ENCODE measurements around the gene BBS9. TPM values are rescaled to one million over a fixed set of nuclear protein-coding genes. Genes with fewer than 3 reads are reported as not detected.

The BBS9 gene
- total and polyA plus RNA-seq, 2 experiments from 2014 or later: 10.2 to 15.0 TPM

- DNase-seq: no peak
- no peaks in the 10 kb centered on the region for H3K9me2 ChIP-seq (ENCODE audit: insufficient read depth)
- no peaks in the 10 kb centered on the region for H3K36me3 ChIP-seq (ENCODE audit: low read depth)
- H3K4me2 ChIP-seq (ENCODE audit: unreplicated experiment): no peak overlapping the region
- H3K4me1 ChIP-seq (ENCODE audit: insufficient read depth): 0 out of 2 replicates have a peak, but pooled peaks cover 5% of the 10 kb centered on the region
- no peaks in the 10 kb centered on the region for H3F3A ChIP-seq (ENCODE audit: insufficient read depth)
- H3K9ac ChIP-seq: no peak overlapping the region
- no peak overlapping the region for H3K27ac ChIP-seq
- in situ Hi-C loops (cut with MboI): no loop called here
- 0 out of 2 replicates have a peak, but pooled peaks cover 13% of the 10 kb centered on the region for H3K79me2 ChIP-seq (ENCODE audit: insufficient read depth)
- no peaks in the 10 kb centered on the region for H3K9me3 ChIP-seq (ENCODE audit: low read depth)
- WGBS, 2 experiments (ENCODE audit: low coverage in 1 of 2, low lambda C conversion rate in 2 of 2, missing lambda C conversion rate in 2 of 2): 86 to 87% methylated on average over 5 of the region's 5 CpGs
- H4K20me1 ChIP-seq (ENCODE audit: insufficient read depth): no peaks in the 10 kb centered on the region
- H3K27me3 ChIP-seq (replicated peaks; ENCODE audit: insufficient read depth): no peaks in the 10 kb centered on the region
- H3K4me3 ChIP-seq: no peak overlapping the region
- no peak overlapping the region for H2AFZ ChIP-seq
- TF ChIP-seq EZH2phosphoT487 (IDR thresholded peaks at IDR 0.05; ENCODE audit: insufficient read depth, low read depth): no peak
- no peak for TF ChIP-seq EZH2 (IDR thresholded peaks at IDR 0.05; ENCODE audit: insufficient read depth, poor library complexity, severe bottlenecking)
These were observed 15.8 kb downstream of the BBS9 start for GRCh38 chr7:33145156-33145555.

- Histone ChIP-seq H3K4me3 (no peak overlapping the region), H3K4me1 (ENCODE audit: insufficient read depth) (peaks cover 24% of the 10 kb centered on the region), H3K79me2 (ENCODE audit: insufficient read depth) (no peaks in the 10 kb centered on the region), H3K9me2 (ENCODE audit: insufficient read depth) (no peaks in the 10 kb centered on the region), H2AFZ (no peak overlapping the region), H3K36me3 (ENCODE audit: low read depth) (no peaks in the 10 kb centered on the region), H4K20me1 (ENCODE audit: insufficient read depth) (no peaks in the 10 kb centered on the region), H3F3A (ENCODE audit: insufficient read depth) (peaks cover 23% of the 10 kb centered on the region), H3K9me3 (ENCODE audit: low read depth) (no peaks in the 10 kb centered on the region), H3K27me3 (replicated peaks; ENCODE audit: insufficient read depth) (no peaks in the 10 kb centered on the region), H3K27ac (no peak overlapping the region), H3K9ac (no peak overlapping the region), H3K4me2 (ENCODE audit: unreplicated experiment) (no peak overlapping the region)
- WGBS, 2 experiments (ENCODE audit: low coverage in 1 of 2, low lambda C conversion rate in 2 of 2, missing lambda C conversion rate in 2 of 2): 63 to 64% methylated on average over 3 of the region's 3 CpGs
- no peak for TF ChIP-seq EZH2 (IDR thresholded peaks at IDR 0.05; ENCODE audit: insufficient read depth, poor library complexity, severe bottlenecking)
- TF ChIP-seq EZH2phosphoT487 (IDR thresholded peaks at IDR 0.05; ENCODE audit: insufficient read depth, low read depth): no peak
- in situ Hi-C loops (cut with MboI): no loop called here
- no peak for DNase-seq
These were observed 22.7 kb downstream of the BBS9 start for GRCh38 chr7:33152087-33152486.

DNA sequence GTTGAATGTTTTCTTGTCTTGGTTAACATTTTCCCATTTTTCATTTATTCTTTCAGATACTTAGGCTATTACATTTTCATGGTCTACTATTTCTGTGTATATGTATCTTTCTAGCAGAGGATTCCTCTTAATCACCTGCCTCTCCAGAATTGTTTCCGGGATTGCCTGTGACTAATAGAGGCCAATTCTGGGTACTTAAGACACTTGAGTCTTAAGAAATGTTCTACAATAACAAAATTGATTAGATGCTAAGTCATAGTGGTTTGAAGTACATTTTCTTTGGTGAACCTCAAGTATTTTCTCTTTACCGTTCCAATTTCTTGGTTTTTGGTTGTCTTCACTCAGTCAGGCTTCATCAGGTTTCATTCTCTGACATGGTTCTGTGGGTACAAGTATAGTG, 26.4 kb downstream of the BBS9 start:
- no peaks in the 10 kb centered on the region for H3K27me3 ChIP-seq (replicated peaks; ENCODE audit: insufficient read depth)
- no peak overlapping the region for H3K4me3 ChIP-seq
- H3K4me2 ChIP-seq (ENCODE audit: unreplicated experiment): peak overlapping the region; percentile 54
- peak overlapping the region; percentile 36; the same call in 1 of the 2 replicates for H3K9ac ChIP-seq
- in situ Hi-C loops (cut with MboI): no loop called here
- H3K9me3 ChIP-seq (ENCODE audit: low read depth): no peaks in the 10 kb centered on the region
- no peaks in the 10 kb centered on the region for H4K20me1 ChIP-seq (ENCODE audit: insufficient read depth)
- H3K79me2 ChIP-seq (ENCODE audit: insufficient read depth): no peaks in the 10 kb centered on the region; the same call in 1 of the 2 replicates
- no peaks in the 10 kb centered on the region for H3K9me2 ChIP-seq (ENCODE audit: insufficient read depth)
- DNase-seq: peak; percentile 83
- no peak for TF ChIP-seq EZH2 (IDR thresholded peaks at IDR 0.05; ENCODE audit: insufficient read depth, poor library complexity, severe bottlenecking)
- no peak for TF ChIP-seq EZH2phosphoT487 (IDR thresholded peaks at IDR 0.05; ENCODE audit: insufficient read depth, low read depth)
- no peak overlapping the region for H2AFZ ChIP-seq
- H3F3A ChIP-seq (ENCODE audit: insufficient read depth): peaks cover 28% of the 10 kb centered on the region
- peaks cover 37% of the 10 kb centered on the region for H3K4me1 ChIP-seq (ENCODE audit: insufficient read depth)
- H3K27ac ChIP-seq: peak overlapping the region; percentile 77
- H3K36me3 ChIP-seq (ENCODE audit: low read depth): no peaks in the 10 kb centered on the region
- WGBS, 2 experiments (ENCODE audit: low coverage in 1 of 2, low lambda C conversion rate in 2 of 2, missing lambda C conversion rate in 2 of 2): 55 to 58% methylated on average over 2 of the region's 2 CpGs

DNA sequence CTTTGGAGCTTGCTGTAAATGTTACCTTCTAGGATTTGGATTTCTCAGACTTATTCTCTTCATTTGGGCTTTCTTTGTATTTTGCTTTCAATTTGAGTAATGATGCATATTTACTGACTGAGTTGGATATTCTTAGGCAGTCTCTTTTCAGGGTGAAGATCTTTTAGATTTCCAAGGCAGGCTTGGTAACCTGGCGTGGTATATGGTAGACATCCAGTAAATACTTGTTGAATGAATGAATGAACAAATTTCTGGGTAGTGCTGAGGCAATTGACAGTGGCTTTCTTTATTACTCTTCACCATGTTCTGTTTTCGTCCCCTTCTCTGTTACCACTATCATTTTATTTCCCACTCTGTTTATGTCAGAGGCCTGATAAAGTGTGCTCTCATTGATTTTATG, 27.1 kb downstream of the BBS9 start:
- H3K4me1 ChIP-seq (ENCODE audit: insufficient read depth): peaks cover 37% of the 10 kb centered on the region
- no peaks in the 10 kb centered on the region for H3K9me3 ChIP-seq (ENCODE audit: low read depth)
- H3K27ac ChIP-seq: peak overlapping the region; percentile 77
- H3K9me2 ChIP-seq (ENCODE audit: insufficient read depth): no peaks in the 10 kb centered on the region
- in situ Hi-C loops (cut with MboI): no loop called here
- no peaks in the 10 kb centered on the region for H3K36me3 ChIP-seq (ENCODE audit: low read depth)
- no peaks in the 10 kb centered on the region for H3K27me3 ChIP-seq (replicated peaks; ENCODE audit: insufficient read depth)
- H2AFZ ChIP-seq: peak overlapping the region; percentile 63
- peak overlapping the region; percentile 54 for H3K4me2 ChIP-seq (ENCODE audit: unreplicated experiment)
- H3K4me3 ChIP-seq: peak overlapping the region; percentile 3
- no peaks in the 10 kb centered on the region for H4K20me1 ChIP-seq (ENCODE audit: insufficient read depth)
- DNase-seq: peak; percentile 51
- H3F3A ChIP-seq (ENCODE audit: insufficient read depth): peaks cover 28% of the 10 kb centered on the region
- TF ChIP-seq EZH2 (IDR thresholded peaks at IDR 0.05; ENCODE audit: insufficient read depth, poor library complexity, severe bottlenecking) (no peak), EZH2phosphoT487 (IDR thresholded peaks at IDR 0.05; ENCODE audit: insufficient read depth, low read depth) (no peak)
- H3K79me2 ChIP-seq (ENCODE audit: insufficient read depth): no peaks in the 10 kb centered on the region; the same call in 1 of the 2 replicates
- 75 to 79% methylated on average over 2 of the region's 2 CpGs for WGBS, 2 experiments (ENCODE audit: low coverage in 1 of 2, low lambda C conversion rate in 2 of 2, missing lambda C conversion rate in 2 of 2)
- peak overlapping the region; percentile 36 for H3K9ac ChIP-seq

Measured in GM23248 (cell line).